Hematopoietic multipotent progenitor cell treated with erythropoietin and hydrocortisone succinate and interleukin-3 and kit ligand, for 15 days (in vitro differentiated cells): ENCODE data around the gene RAB6B.

Source experiments
- DNase-seq: peaks from one replicate; pipeline ENCODE4 v3.0.0-alpha.2; 2015; ENCODE audit warnings: low spot score

RAB6B gene

DNA sequence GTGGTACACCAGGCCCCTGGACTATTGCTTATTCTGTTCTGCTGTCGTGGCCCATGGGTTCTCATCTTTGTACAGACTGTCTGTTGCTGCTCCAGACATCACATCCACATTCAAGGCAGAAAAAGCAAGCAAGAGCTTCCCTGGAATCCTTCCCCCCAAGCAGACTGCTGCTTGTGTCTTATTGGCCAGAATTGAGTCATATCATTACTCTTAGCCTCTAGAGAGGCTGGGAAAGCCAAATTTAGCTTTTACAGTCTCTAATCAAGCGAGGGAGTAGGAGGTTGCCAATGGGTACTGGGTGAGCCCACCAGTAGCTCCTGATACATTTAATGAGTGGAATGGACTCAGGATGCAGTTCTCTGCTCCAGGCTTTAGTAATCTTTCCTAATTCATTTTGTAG is 39.4 kb downstream of the RAB6B start:
- no peak for DNase-seq

DNA sequence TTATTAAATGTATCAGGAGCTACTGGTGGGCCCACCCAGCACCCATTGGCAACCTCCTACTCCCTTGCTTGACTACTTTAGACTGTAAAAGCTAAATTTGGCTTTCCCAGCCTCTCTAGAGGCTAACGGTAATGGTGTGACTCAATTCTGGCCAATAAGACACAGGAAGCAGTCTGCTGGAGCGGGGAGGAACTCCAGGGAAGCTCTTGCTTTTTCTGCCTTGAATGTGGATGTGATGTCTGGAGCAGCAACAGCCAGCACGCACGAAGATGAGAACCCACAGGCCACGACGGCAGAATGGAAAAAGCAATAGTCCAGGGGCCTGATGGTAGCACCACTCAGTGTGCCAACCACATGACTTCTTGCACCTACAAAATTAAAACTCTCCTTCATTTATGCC is 39.9 kb downstream of the RAB6B start:
- no peak for DNase-seq

GRCh38 chr3:133855002-133855370 is 40.7 kb downstream of the RAB6B start:
- peak; percentile 41 for DNase-seq

- DNase-seq: no peak
Measured at GRCh38 chr3:133854264-133855001, 41.2 kb downstream of the RAB6B start.

- no peak for DNase-seq
Measured at GRCh38 chr3:133853925-133854227, 41.8 kb downstream of the RAB6B start.

GRCh38 chr3:133853063-133853924 is 42.4 kb downstream of the RAB6B start:
- no peak for DNase-seq

DNA sequence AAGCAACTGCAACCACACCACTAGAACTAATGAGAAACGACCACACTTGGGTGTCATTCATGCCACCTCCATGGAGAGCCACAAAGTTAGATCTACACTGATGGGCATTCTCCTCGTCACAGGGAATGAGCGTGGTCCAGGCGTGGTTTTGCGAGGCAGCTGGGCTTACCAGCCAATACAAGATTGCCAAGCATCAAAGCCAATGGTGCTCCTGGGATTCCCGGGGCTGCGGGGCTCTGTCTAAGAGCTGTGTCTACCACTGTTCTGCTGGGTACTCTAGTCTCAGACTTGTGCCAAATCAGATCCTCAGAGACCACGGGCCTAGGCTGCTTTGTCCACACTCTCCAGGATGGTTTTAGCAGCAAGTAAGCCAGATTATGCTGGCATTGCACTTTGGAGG is 43.8 kb downstream of the RAB6B start:
- no peak for DNase-seq

DNA sequence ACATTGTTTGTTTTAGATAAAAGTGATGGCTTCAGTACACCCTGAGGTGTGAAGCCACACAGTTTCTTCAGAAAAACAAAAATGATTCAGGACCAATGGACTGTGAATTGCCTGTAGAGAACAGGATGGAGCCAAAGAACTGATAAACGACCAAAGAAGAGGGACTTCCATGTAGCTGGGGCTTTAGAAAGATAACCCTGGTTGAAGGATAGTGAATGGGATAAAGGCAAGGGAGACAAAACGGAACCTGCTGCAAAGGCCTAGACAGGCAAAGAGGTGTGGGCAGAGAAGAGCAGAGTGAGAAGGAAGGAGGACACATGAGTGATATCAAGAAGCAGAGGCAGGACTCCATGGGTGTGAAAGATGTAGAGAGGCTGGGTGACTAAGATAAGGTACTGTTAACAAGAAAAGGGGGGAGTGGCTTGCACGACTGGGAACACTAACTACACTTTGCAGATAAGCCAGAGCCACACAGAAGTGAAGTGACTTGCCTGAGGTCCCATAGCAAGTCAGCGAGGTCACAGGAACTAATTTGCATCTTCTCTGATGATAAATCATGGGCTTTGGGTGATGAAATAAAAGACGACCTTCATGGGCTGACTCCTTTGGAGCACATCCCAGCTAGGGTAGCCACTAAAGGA is 44.3 kb downstream of the RAB6B start:
- peak; percentile 96 for DNase-seq

DNA sequence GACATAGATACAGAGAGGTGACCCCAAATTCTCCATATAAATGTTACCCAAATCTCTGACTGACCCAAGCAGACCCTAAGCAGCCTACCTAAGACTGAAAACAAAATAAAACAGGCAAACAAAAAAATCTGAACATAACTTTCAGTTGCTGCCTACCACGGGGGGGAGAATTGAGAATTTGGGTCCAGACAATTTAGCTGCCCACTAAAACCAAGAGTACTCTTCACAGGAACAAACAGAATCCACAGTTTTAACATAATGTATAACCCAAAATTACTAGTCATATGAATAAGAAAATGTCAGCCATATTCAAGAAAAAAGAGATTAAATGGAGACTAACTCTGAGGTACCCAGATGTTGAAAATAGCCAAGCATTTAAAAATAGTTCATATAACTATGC is 45.6 kb downstream of the RAB6B start:
- no peak for DNase-seq

GRCh38 chr3:133849346-133849745 is 46.3 kb downstream of the RAB6B start:
- peak; percentile 15 for DNase-seq

GRCh38 chr3:133845127-133845526 is 50.6 kb downstream of the RAB6B start:
- DNase-seq: no peak

- DNase-seq: no peak
Measured at GRCh38 chr3:133843634-133844033, 52.0 kb downstream of the RAB6B start.

GRCh38 chr3:133842158-133842557 is 53.5 kb downstream of the RAB6B start:
- DNase-seq: no peak

- no peak for DNase-seq
Measured at GRCh38 chr3:133841196-133841595, 54.5 kb downstream of the RAB6B start.

DNA sequence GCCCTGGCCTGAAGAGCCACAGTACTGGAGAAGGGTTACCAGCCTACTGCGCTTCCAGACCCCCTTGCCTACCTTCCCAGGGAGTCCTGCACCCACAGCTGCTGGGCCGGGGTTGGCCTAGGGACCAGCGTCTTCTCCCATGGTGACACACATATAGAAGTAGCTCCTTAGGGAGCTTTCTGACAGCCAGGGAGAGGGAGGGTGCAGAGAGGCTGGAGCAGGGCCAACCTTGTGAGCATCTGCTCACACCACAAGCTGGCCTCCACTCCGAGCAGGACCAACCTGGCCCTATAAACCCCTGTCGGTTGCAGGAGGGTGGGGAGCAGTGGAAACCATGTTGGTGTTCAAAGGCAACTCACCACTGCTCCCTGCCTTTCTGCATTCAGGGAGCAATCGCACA is 54.9 kb downstream of the RAB6B start:
- DNase-seq: no peak

- DNase-seq: no peak
Measured at GRCh38 chr3:133840055-133840737, 55.5 kb downstream of the RAB6B start.

DNA sequence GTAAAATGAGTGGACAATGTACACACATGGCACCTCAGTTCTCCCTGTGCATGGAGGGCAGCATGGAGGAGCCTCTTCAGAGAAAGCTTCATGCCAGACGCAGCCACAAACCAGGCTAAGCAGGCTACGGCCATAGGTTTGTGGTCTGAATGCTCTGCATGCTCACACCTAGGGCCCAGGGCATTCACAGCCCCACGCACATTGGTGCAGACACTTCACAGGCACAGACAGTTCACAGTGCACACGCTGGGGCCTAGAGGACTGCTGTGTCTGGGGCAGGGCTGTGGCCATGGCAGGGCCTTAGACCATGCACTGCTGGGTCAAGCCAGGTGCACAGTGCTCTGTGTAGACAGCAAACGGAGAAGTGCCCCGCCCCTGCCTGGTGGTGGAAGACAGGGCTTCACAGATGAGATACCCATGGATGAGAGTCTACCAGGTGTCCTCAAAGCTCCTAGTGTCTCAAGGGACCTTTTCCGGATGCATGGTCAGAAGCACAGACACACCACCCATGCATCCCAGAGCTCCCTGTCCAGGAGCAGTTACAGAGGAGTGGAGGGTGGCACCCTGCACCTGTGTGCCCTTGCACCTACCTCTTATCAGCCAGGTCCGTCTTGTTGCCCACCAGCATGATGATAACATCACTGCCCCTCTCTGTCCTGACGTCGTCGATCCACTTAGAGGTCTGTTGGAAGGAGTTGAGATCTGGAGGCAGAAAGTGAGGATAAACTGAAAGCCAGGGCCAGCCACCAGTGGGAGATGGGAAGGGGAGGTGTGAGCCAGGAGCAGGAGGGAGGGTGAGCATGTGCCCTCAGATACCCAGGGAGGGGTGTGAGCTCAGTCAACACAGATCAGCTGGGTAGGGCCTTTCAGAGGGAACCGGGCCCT is 56.5 kb downstream of the RAB6B start:
- DNase-seq: no peak

DNA sequence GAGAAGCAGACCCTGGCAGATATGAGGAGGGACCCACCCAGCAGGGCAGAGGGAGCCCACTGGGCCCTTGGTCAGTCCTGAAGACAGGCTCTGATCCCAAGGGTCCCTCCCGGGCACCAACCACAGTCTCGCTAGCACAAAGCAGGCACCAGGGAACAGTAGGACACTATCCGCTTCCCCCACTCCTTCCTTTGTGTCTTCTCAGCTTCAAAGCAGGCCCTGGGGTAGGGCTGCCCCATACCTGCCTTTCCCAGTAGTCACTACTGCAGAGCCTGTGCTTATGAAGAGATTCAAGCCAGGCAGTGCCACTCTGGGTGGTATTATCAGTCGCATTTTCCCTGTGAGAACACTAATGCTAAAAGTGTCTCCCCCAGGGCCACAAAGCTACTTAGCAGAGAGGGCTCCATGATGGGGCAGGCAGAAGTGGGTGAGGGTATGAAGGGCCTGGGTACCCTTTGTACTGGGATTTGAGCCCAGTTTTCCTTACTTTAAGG is 57.3 kb downstream of the RAB6B start:
- no peak for DNase-seq

DNA sequence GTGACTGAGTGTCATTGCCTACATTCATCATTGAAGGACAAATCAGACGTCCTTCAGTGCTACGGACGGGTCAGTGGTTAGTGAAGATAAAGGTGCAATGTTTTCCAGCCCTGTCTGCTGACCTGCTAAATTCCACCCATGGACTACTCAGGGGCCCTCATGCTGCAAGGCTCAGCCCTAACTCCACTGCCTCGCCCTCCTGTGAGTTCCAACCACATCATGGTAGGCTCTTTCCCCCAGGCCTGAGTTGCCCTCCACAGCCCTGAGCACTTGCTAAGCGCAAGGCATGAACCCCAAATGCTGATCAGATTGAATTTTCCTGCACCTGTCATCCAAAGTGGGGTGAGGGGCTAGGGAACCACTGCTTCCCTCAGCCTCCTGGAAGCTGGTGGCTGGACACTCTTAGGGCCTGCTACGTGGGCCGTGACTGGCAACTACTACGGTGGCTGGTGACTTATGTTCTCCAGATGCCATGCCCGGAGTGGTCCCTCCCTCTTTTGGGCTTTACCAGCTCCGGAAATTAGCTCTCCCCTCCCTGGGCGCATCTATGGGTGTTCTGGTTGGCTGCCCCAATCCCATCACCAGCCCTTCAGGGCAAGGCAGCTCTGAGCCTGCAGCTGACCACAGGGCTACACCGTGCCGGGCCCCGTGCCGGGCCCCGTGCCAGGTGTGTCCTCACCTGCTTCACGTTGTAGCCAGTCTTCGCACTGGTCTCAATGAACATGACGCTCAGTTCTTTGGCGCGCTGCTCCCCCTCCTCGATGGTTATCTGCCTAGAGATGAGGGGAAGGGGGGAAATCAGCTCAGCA is 58.0 kb downstream of the RAB6B start:
- DNase-seq: no peak

- no peak for DNase-seq
Measured at GRCh38 chr3:133836497-133837158, 59.1 kb downstream of the RAB6B start.
